ENCODE results near the gene KIF2C.

DNA sequence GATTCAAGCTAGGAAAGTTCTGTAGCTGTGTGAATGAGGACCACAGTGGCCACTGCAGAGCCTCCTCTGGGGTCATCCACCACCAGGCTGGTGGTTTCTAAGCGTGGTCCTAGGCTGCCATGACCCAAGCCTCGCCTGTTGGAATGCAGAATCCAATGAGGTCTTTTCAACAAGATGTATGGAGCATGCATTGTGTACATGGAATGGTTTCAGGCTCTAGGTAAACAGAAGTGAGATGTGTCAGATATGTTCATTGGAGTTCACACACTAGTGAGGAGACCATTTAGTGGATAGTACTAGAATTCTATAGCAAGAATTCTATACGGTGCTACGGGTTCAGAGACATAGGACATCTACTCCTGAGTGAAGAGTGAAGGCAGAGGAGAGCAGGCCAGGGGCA is 19.4 kb upstream of the KIF2C start:
- TF ChIP-seq, protein P1, sequence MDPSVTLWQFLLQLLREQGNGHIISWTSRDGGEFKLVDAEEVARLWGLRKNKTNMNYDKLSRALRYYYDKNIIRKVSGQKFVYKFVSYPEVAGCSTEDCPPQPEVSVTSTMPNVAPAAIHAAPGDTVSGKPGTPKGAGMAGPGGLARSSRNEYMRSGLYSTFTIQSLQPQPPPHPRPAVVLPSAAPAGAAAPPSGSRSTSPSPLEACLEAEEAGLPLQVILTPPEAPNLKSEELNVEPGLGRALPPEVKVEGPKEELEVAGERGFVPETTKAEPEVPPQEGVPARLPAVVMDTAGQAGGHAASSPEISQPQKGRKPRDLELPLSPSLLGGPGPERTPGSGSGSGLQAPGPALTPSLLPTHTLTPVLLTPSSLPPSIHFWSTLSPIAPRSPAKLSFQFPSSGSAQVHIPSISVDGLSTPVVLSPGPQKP (IDR thresholded peaks at IDR 0.05; ENCODE audit: low read depth, low read length), result no peak
- TF ChIP-seq POLR2AphosphoS2 (conservative IDR thresholded peaks at IDR 0.05; ENCODE audit: low read length) (no peak), POLR2A (IDR thresholded peaks at IDR 0.05; ENCODE audit: low read length) (no peak), KDM5A (IDR thresholded peaks at IDR 0.05) (no peak), MAFK (IDR thresholded peaks at IDR 0.05; ENCODE audit: partially characterized antibody) (no peak), CEBPB (IDR thresholded peaks at IDR 0.05) (no peak), CBX2 (IDR thresholded peaks at IDR 0.05; ENCODE audit: borderline replicate concordance, low read depth) (no peak), MAZ (IDR thresholded peaks at IDR 0.05; ENCODE audit: borderline replicate concordance, low read depth, low read length) (no peak), RAD21 (conservative IDR thresholded peaks at IDR 0.05 in 1 of 2, IDR thresholded peaks at IDR 0.05 in 1 of 2) (no peak), EP300 (IDR thresholded peaks at IDR 0.05) (no peak), RNF2 (IDR thresholded peaks at IDR 0.05; ENCODE audit: borderline replicate concordance, low read depth) (no peak)
- TF ChIP-seq, protein P2, sequence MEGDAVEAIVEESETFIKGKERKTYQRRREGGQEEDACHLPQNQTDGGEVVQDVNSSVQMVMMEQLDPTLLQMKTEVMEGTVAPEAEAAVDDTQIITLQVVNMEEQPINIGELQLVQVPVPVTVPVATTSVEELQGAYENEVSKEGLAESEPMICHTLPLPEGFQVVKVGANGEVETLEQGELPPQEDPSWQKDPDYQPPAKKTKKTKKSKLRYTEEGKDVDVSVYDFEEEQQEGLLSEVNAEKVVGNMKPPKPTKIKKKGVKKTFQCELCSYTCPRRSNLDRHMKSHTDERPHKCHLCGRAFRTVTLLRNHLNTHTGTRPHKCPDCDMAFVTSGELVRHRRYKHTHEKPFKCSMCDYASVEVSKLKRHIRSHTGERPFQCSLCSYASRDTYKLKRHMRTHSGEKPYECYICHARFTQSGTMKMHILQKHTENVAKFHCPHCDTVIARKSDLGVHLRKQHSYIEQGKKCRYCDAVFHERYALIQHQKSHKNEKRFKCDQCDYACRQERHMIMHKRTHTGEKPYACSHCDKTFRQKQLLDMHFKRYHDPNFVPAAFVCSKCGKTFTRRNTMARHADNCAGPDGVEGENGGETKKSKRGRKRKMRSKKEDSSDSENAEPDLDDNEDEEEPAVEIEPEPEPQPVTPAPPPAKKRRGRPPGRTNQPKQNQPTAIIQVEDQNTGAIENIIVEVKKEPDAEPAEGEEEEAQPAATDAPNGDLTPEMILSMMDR (IDR thresholded peaks at IDR 0.05), result no peak
- TF ChIP-seq, protein P3, sequence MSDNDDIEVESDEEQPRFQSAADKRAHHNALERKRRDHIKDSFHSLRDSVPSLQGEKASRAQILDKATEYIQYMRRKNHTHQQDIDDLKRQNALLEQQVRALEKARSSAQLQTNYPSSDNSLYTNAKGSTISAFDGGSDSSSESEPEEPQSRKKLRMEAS (IDR thresholded peaks at IDR 0.05), result no peak
